ENCODE measurements around the gene COL5A2.

Gene COL5A2

GRCh38 chr2:188983427-188984064, 196.0 kb downstream of the COL5A2 start:
- DNase-seq = no peak

All from cortex of kidney (tissue), 1 donor.